ENCODE measurements around the gene PNMA1. TPM values are rescaled to one million over a fixed set of nuclear protein-coding genes. Genes with fewer than 3 reads are reported as not detected.

The PNMA1 gene
- polyA plus RNA-seq, 3 donors, result 7.6 to 41.4 (median 21.6) TPM

DNA sequence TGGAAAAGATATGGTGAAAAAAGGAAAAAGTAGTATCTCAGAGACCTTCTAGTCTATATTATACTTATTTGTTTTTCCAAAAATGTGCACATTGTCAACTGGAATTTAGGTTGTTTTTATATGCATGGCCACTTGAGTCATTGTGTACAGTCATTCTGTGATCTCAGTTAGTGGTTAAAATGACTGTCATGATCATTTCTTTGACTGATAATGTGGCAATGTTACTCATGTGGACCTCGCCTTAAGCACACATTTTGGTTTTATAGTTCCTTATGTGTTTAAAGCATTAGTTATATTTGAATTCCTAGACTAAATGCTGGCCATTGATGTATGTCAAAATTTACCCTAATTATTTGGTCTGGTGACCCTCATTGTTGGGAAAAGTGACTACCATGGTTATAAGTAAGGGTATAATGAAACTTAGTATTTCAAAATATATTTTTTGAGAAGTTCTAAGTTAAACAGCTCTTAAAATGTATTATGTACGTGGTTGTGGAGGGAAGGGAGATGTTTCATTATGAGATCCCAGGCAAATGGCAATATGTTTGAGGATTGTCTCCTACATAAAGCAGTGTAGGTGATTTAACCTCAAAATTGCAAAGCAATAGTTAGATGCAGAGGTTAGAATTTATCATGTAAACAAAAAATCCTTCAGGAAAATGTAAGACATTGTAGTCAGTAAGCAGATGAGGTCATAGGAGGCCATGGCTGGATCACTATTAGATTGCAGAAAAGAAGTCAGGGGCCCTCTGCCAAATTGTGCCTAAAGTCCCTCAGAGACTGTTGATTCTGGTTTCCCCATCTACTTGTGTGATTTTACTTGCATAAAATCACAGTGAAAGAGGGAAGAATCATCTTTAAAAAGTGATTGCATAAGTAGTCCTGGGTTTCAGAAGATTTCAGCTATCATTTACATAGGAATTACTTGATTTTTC is 17.5 kb downstream of the PNMA1 start:
- H3K27ac ChIP-seq (ENCODE audit: low read depth, low read length), result no peak overlapping the region
- WGBS, 3 donors, result 79 to 87% (median 82%) methylated on average over 2 of the region's 2 CpGs

DNA sequence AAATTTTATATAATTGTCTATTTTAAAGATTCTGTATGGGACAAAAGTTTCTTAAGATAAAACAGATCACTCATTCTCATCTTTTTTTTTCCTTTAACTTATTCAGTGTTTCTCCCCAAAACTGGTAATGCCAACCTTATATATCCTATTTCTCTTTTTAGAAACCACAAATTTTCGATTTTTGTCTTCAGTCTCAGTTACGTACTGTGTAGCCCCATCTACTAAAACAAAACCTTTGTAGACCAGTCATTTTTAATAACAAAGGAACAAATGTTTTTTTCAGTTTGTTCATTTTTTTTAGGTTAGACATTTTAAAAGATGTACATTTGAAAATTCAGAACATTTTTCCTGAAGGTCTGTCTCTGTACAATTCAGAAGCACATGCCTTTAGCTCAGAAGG is 18.2 kb downstream of the PNMA1 start:
- no peak overlapping the region for H3K27ac ChIP-seq (ENCODE audit: low read depth, low read length)
- WGBS, 3 donors, result 92 to 96% (median 92%) methylated on average over 2 of the region's 2 CpGs

DNA sequence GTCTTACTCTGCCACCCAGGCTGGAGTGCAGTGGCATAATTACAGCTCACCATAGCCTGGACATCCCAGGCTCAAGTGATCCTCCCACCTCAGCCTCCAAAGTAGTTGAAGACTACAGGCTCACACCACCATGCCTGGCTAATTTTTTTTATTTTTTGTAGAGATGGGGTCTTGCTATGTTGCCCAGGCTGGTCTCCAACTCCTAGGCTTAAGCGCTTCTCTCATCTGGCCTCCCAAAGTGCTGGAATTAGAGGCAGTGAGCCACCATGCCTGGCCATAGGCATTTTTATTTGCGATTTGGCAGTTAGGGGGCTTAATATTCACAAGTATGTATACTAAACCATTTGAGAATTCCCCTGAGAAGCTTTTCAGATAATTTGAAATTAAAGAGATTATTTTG is 19.1 kb downstream of the PNMA1 start:
- no peak overlapping the region for H3K27ac ChIP-seq (ENCODE audit: low read depth, low read length)
- 91 to 99% (median 95%) methylated on average over 2 of the region's 2 CpGs for WGBS, 3 donors

DNA sequence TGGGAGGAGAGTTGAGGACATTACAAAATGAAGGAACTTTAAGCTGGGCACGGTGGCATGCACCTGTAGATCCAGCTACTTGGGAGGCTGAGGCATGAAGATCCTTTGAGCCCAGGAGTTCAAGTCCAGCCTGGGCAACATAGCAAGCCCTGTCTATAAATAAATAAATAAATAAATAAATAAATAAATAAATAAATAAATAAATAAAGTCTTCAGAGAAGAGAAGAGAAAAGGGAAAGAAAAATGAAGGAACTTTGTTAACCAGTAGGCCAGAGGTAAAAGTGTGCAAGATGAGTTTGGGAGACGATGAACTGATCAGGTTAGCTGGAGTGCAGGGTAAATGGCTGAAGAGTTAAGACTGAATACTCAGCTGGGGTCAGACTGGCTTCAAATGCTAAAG is 20.1 kb downstream of the PNMA1 start:
- 98% methylated on average over 2 of the region's 2 CpGs for WGBS, 3 donors
- no peak overlapping the region for H3K27ac ChIP-seq (ENCODE audit: low read depth, low read length)

DNA sequence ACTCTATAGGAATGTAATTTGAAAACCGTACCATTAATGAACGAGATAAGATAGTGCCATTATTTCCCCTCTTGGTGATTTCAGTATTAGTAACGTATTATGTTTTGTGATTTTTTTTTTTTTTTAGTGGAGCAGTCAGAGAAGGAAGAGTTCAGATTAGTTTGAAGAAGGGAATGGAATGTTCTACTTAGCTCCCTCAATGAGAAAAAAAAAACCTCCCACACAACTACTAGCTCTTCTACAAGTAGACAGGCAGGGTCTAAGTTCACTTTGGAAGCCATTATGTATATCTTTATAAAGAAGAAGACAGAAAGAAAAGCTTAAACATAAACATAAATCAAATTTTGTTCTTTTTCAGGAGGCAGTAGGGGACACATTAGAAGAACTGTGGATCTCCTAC is 27.3 kb downstream of the PNMA1 start:
- no peak overlapping the region for H3K27ac ChIP-seq (ENCODE audit: low read depth, low read length)
- WGBS, 3 donors, result 88 to 90% (median 89%) methylated on average over 3 of the region's 3 CpGs

DNA sequence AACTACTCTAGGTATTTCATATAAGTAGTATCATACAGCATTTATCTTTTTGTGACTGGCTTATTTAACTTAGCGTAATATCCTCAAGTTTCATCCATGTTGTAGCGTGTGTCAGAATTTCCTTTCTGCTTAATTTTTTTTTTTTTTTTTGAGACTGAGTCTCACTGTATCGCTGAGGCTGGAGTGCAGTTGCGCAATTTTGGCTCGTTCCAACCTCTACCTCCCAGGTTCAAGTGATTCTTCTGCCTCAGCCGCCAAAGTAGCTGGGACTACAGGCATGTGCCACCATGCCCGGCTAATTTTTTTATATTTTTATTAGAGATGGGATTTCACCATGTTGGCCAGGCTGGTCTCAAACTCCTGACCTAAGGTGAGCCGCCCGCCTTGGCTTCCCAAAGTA is 28.9 kb downstream of the PNMA1 start:
- WGBS, 3 donors, result 89 to 91% (median 90%) methylated on average over 9 of the region's 9 CpGs
- no peak overlapping the region for H3K27ac ChIP-seq (ENCODE audit: low read depth, low read length)

DNA sequence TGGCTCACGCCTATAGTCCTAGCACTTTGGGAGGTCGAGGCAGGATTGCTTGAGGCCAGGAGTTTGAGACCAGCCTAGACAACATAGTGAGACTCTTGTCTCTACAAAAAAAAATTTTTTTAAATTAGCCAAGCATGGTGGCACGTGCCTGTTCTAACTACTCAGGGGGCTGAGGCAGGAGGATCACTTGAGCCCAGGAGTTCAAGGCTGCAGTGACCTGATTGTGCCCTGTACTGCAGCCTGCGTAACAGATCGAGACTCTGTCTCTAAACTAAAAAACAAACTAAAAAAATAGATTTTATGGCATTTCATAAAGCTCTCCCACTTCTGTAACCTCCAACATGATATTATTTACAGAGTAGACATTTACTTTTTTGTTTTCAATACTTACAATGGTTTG is 29.6 kb downstream of the PNMA1 start:
- no peak overlapping the region for H3K27ac ChIP-seq (ENCODE audit: low read depth, low read length)
- 95 to 97% (median 96%) methylated on average over 5 of the region's 5 CpGs for WGBS, 3 donors

DNA sequence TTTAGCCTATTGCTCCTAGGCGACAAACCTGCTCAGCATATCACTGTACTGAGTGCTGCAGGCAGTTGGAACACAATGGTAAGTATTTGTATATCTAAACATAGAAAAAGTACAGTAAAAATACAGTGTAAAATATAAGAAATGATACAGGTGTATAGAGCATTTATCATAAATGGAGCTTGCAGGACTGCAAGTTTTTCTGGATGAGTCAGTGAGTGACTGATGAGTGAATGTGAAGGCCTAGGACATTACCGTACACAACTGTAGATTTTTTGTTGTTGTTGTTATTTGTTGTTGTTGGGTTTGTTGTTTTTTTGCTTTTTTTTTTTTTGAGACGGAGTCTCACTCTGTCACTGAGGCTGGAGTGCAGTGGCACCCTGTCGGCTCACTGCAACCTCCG is 33.4 kb downstream of the PNMA1 start:
- H3K27ac ChIP-seq (ENCODE audit: low read depth, low read length), result no peak overlapping the region
- WGBS, 3 donors, result 95 to 97% (median 97%) methylated on average over 5 of the region's 5 CpGs

DNA sequence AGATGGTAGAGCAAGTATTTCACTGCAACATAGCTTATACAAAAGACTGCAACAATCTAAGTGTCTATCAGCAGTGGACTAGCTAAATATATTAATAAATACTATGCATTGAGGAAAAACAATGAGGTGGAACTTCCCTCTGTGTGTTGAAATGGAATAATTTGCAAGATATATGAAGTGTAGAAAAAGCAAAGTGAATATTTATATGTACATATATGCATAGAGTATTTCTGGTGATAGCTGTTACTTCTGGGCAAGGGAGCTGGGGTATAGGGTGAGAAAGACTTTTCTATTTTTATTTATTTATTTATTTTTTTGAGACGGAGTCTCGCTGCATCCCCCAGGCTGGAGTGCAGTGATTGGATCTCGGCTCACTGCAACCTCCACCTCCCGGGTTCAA is 35.5 kb downstream of the PNMA1 start:
- no peak overlapping the region for H3K27ac ChIP-seq (ENCODE audit: low read depth, low read length)
- WGBS, 3 donors, result 97 to 100% (median 98%) methylated on average over 4 of the region's 4 CpGs

DNA sequence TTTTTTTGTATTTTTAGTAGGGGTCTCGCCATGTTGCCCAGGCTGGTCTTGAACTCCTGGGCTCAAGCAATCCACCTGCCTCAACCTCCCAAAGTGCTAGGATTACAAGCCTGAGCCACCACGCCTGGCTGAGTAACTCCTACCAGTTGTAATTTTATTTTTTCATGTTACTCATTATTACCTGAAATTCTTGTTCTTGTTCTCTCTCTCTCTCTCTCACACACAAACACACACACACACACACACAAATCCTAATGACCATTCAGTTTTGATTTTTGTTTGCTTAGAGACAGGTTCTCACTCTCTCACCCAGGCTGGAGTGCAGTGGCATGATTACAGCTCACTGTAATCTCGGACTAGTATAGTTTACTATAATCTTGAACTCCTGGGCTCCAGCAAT is 39.2 kb downstream of the PNMA1 start:
- H3K27ac ChIP-seq (ENCODE audit: low read depth, low read length), result no peak overlapping the region
- WGBS, 3 donors, result 70 to 94% (median 87%) methylated on average over 3 of the region's 3 CpGs

DNA sequence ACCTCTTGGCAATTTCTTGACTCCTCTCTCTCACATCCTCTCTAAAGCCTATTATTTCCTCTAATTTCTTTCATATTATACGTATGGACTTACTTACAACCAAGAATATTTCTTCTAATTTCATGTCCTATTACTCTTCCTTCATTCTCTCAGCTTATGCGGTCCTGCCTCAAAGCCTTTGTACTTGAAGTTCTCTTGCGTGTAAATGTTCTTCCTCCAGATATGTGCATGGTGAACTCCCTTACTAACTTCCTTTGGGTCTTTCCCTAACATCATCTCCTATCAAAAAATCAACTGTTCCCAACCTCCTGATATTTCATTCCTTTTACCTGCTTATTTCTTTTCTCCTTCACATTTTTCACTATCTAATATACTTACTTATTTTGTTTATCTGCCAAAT is 46.3 kb downstream of the PNMA1 start:
- H3K27ac ChIP-seq (ENCODE audit: low read depth, low read length), result no peak overlapping the region
- WGBS, 3 donors, result 87 to 93% (median 92%) methylated on average over 3 of the region's 3 CpGs

DNA sequence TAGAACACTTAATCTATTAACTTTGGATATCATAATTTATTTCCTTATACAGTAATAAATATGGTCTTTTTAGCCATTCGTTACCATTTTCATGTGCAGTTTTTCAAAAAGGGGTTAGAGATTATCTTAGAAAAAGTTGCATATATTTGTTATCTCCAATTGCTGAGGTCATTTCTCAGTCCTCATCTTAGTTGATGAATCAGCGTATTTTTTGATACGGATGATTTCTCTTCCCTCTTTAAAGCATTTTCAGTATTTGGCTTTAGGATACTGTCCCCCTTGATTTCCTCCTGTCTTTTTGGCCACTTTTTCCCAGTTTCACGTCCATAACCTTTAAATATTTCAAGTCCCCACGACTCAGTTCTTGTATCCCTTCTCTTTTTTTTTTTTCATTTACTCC is 47.6 kb downstream of the PNMA1 start:
- 81 to 86% (median 83%) methylated on average over 5 of the region's 5 CpGs for WGBS, 3 donors
- no peak overlapping the region for H3K27ac ChIP-seq (ENCODE audit: low read depth, low read length)

DNA sequence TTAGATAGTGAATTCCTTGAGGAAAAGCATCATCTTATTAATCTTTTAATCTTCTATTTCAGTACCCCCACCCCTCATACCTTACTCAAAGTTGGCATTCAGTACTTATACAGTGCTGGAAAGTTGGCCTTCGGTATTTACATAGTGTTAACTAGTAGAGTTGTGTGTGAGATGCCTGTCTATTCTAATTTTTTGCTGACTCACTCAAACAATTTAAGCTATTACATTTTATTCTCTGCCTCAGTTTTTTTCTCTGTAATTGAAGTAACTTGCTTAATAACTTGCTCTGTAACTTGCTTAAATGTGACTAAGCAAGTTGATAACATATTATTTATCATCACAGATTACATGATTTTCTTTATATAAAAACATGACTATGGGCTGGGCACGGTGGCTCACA is 49.1 kb downstream of the PNMA1 start:
- 89 to 97% (median 94%) methylated on average over 2 of the region's 2 CpGs for WGBS, 3 donors

DNA sequence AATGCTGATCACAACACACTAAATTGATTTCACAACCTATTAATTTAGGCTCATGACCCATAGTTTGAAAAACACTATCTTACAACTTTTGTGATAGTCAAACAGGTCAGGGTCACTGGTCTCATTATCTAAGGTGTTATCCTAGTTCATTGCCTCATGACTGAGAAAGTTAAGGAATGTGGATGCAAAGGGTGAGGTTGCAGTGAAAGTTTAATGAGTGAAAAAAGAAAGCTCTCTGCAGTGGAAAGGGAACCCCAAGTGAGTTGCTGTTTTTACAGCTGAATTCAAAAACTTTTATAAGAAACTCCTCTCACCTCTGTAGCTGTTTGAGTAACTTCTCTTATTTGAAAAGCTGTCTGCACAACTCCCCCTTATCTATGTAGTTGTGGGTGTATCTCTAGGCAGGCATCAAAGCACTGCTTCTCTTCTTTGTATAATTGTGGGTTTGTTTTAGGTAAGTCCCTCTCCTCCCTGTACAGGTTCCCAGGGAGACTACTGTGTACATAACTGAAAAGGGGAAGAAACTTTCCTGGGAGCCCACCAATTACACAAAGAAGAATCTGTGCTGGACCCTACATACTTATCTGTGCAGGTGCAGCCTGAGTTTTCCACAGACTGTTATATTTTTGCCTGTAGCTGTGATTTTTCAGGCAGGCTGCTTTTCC is 50.5 kb downstream of the PNMA1 start:
- H3K27ac ChIP-seq (ENCODE audit: low read depth, low read length), result no peak overlapping the region

More for the DNA sequence above, 49.1 kb downstream of the PNMA1 start:
- H3K27ac ChIP-seq (ENCODE audit: low read depth, low read length), result no peak overlapping the region

DNA sequence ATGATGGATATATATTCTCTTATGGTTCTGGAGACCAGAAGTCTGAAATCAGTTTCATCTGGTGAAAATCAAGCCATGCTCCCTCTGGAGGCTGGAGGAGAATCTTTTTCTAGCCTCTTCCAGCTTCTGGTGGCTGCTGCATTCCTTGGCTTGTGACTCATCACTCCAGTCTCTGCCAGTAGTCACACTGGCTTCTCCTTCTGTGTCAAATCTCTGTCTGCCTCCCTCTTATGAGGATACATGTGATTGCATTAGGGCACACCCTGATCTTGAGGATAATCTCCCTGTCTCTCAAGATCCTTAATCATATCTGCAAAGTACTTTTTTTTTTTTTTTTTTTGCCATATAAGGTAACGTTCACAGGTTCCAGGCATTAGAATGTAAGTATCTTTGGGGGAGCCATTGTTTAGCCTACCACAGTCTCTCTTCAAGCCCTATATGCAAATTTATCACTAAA is 51.7 kb downstream of the PNMA1 start:
- no peak overlapping the region for H3K27ac ChIP-seq (ENCODE audit: low read depth, low read length)
- 79 to 93% (median 85%) methylated on average over 1 of the region's 1 CpG for WGBS, 3 donors

DNA sequence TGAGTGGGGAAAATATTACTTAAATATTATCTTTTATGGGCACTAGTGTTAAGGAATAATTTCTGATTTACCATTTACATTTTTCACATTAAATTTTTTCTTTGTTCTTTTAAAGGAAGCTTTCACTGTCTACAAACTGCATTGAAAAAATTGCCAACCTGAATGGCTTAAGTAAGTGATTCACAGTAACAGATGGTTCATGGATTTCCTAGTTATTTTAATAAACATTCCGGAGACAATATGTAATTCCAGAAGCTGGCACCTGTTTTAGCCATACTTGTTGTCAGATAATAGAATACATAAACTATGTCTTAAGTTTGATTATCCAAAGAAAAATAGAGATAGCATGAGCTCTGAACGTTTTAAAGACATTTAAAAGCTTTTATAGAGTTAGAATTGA is 52.3 kb downstream of the PNMA1 start:
- H3K27ac ChIP-seq (ENCODE audit: low read depth, low read length), result no peak overlapping the region
- WGBS, 3 donors, result 78 to 86% (median 85%) methylated on average over 2 of the region's 2 CpGs
